GM21737 (cell line): Measurements from ENCODE around the gene P2RX6.

Source experiments
- ATAC-seq: cut with Tn5 transposase; IDR thresholded peaks from one replicate; pipeline ENCODE4 v1.9.1; 2021; ENCODE audit warnings: mild to moderate bottlenecking, moderate library complexity; ENCODE audit not compliant: unreplicated experiment

Gene P2RX6

DNA sequence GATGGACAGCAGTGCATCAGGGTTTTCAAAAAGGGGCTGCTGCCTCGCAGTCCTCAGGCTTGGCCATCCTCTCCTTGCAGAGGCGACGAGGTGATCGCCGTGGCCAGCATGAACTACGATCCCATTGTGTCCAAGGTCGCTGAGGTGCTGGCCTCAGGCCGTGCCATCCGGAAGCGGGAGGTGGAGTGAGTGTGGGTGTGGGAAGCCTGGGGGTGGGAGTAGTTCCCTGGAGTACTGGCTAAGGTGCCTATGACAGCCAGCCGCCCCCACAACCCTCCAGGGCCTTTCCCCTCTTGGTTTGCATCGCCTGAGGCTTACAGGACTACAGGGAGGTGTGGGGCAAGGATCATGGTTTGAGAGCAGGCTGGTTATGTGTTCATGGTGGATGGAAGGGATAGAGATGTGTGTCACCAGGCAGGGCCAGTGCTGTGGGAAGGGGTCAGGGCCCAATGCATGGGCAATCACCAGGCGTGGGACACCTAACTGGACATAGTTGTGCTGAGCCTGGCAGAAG lies 35.0 kb upstream of the P2RX6 start:
- no peak for ATAC-seq

DNA sequence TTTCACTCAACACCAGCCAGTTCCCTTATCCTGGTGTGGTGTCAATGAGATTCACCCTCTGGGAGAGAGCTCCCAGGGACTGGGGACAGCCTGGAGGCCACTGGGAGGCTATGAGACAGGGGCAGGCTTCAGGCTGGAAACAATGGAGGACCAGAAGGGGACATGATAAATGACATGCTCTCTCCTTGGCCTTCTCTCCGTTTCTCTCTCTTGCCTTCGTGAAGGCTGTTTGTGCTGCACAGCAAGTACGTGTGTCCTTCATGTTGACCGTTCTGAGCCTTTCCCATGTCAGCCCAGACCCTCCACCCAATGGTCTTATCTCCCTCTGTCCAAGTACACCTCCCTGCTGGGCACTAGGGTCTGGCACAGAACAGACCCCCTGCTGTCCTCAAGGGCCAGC lies 34.4 kb upstream of the P2RX6 start:
- no peak for ATAC-seq

- ATAC-seq: no peak
Observed at GRCh38 chr22:20980938-20981722, 33.8 kb upstream of the P2RX6 start.

- peak; percentile 73 for ATAC-seq
Observed at GRCh38 chr22:20981787-20982562, 33.0 kb upstream of the P2RX6 start, which contains the start of gene LZTR1. TSS of gene LZTR1 (plus strand) at chr22:20982297. CDS start at chr22:20982372, 75 bp downstream.

DNA sequence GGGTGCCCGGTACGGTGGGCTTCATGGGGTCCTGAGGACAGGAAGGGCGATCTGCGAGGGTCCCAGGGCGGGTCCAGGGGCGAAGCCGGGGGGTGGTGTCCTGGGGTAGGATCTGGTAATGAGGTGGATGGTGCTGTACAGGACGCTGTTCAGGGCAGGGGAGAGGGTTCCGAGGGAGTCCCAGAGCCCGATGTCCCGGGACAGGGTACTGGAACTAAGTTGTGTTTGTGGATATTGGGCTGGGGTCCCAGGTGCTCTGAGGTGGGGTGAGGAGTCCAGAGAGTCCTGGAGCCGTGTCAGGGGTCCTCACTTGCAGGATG lies 32.4 kb upstream of the P2RX6 start:
- peak; percentile 14 for ATAC-seq

DNA sequence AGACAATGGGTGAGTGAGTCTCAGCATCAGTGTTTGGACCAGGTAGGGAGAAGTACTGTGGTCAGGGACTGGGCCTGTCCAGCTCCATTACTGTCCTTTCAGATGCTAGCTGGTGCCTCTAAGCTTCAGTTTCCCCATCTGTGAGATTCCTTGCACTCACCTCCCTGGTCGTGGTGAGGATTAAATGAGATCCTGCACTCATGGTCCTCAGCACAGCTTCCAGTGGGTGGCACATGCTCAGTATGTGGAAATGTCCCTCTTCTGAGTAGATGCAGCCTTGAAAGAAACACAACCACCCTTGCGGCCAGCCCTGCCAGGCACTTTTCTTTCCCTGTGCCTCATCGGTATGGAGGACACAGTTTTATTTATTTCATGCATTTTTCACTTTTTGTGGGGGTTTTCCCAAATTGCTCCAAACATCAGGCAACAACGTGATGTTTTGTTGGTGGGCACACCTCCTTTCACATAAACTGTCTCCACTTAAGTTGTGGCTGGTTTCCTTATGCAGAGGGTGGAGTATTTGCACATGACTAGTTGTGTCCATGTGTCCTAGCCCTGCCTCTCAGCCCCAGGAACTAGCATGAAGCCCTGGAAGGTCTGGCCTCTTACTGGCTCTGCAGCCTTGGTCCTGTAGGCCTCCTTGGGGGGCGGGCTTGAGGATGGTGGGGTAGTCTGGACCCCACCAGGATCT lies 31.7 kb upstream of the P2RX6 start:
- ATAC-seq: no peak

DNA sequence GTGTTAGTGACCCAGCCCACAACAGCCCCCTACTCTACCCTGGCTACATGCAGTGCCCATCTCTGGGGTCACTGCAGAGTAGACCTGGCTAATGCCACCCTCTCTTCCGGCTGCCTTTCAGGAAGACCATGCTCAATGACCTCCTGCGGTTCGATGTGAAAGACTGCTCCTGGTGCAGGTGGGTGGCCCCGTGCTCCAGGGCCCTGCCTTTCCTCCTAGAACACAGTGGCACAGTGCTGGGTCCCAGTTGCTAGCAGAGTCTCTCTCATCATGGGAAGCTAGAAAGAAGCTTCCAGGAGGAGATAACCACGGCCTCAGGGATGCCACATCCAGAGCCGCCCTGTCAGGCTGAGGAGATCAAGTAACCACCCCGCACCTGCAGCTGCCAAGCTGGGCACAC lies 29.2 kb upstream of the P2RX6 start:
- ATAC-seq: no peak

- ATAC-seq: no peak
Observed at GRCh38 chr22:20986365-20986764, 28.6 kb upstream of the P2RX6 start.

DNA sequence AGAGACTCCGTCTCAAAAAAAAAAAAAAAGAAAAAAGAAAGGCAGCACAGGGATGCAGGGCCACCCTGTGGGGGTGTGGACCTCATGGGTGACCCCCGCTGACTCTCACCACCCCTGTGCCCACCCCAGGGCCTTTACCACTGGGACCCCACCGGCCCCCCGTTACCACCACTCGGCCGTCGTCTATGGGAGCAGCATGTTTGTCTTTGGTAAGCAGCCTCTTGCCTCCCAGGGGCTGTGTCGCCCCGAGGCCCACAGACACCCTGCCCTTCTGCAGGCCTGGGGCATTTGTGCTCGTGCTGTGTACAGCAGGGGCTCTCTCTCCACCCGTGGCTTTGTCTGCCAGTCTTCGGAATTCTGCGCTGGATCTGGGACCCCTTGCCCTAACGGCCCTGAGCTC lies 27.6 kb upstream of the P2RX6 start:
- ATAC-seq: no peak

- no peak for ATAC-seq
Observed at GRCh38 chr22:20988573-20989322, 26.2 kb upstream of the P2RX6 start.

- no peak for ATAC-seq
Observed at GRCh38 chr22:20989323-20990138, 25.4 kb upstream of the P2RX6 start.

- no peak for ATAC-seq
Observed at GRCh38 chr22:20990184-20991180, 24.5 kb upstream of the P2RX6 start.

GRCh38 chr22:20991252-20992055 lies 23.5 kb upstream of the P2RX6 start:
- no peak for ATAC-seq

GRCh38 chr22:20992056-20992442 lies 22.9 kb upstream of the P2RX6 start:
- ATAC-seq: no peak

GRCh38 chr22:20992456-20993303 lies 22.3 kb upstream of the P2RX6 start:
- ATAC-seq: no peak

- ATAC-seq: no peak
Observed at GRCh38 chr22:20993304-20994127, 21.4 kb upstream of the P2RX6 start.
